ENCODE measurements around the gene KCNJ5. TPM values are rescaled to one million over a fixed set of nuclear protein-coding genes. Genes with fewer than 3 reads are reported as not detected.

Gene KCNJ5
- total RNA-seq, 4 donors from 2014 or later, result 0.69 to 1.1 TPM; not detected in 2

DNA sequence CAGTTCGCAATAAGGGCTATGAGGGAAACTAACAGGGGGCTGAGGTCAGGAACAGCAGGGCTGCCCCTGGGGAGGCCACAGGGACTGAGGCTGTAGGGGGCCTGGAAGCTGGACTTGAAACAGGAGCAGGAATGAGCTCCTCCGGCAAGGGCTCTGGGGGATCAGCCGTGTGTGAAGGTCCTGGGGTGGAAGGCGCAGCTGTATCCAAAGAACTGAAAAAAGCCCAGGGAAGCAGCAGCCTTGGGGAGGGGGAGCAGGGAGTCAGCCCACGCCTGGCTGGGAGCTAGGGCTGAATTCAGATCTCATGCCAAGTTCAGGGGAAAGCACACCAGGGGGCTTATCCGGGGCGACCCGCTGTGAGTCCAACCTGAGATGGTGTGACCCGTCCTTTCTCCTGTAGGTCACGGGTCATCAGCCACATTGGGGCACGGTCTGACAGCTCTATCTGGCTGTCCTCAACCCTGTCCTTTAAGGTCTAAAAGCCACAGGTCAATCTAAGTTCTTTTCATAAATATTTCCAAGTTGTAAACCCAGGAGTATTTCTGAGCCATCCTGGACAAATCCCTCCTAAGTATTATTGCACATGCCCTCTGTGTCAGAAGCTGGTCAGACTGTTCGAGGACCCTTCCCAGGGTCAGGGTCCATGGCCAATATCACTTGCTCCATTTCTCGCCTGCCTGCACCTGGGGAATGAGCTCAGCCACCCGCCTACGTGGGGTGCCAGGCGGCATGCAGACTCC lies 33.5 kb downstream of the KCNJ5 start:
- Histone ChIP-seq H3K4me3 (no peak overlapping the region), H3K4me1 (no peaks in the 10 kb centered on the region), H3K27ac (no peak overlapping the region), H3K36me3 (no peaks in the 10 kb centered on the region), H3K9me3 (no peaks in the 10 kb centered on the region), H3K27me3 (no peaks in the 10 kb centered on the region)
- TF ChIP-seq, protein P1, sequence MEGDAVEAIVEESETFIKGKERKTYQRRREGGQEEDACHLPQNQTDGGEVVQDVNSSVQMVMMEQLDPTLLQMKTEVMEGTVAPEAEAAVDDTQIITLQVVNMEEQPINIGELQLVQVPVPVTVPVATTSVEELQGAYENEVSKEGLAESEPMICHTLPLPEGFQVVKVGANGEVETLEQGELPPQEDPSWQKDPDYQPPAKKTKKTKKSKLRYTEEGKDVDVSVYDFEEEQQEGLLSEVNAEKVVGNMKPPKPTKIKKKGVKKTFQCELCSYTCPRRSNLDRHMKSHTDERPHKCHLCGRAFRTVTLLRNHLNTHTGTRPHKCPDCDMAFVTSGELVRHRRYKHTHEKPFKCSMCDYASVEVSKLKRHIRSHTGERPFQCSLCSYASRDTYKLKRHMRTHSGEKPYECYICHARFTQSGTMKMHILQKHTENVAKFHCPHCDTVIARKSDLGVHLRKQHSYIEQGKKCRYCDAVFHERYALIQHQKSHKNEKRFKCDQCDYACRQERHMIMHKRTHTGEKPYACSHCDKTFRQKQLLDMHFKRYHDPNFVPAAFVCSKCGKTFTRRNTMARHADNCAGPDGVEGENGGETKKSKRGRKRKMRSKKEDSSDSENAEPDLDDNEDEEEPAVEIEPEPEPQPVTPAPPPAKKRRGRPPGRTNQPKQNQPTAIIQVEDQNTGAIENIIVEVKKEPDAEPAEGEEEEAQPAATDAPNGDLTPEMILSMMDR (IDR thresholded peaks at IDR 0.05), result no peak
- no peak for TF ChIP-seq POLR2A (IDR thresholded peaks at IDR 0.05)
- intact Hi-C loops (cut with DNase I; ENCODE audit: low total_unique reads), result no loop called here
- DNase-seq, result no peak

DNA sequence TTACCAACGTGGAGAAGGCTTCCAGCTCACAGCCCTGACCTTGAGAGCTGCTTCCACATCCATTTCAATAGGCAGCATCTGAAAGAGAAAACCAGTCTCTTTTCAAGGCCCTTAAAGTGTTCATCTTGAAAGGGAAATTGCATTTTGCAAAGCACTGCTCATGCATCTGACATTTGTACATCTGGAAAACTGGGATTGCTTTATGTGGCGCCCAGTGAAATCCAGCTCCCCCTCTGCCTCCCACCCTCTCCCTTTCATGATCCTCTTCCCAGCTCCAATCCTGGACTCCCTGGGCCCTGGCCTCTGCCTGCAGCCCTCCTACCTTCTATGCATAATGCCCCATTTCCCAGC lies 34.1 kb downstream of the KCNJ5 start:
- no peaks in the 10 kb centered on the region for H3K27me3 ChIP-seq
- H3K4me1 ChIP-seq, result no peaks in the 10 kb centered on the region
- no peak overlapping the region for H3K27ac ChIP-seq
- no peak for TF ChIP-seq POLR2A (IDR thresholded peaks at IDR 0.05)
- no peaks in the 10 kb centered on the region for H3K36me3 ChIP-seq
- DNase-seq, result no peak
- intact Hi-C loops (cut with DNase I; ENCODE audit: low total_unique reads), result no loop called here
- no peak overlapping the region for H3K4me3 ChIP-seq
- H3K9me3 ChIP-seq, result no peaks in the 10 kb centered on the region

DNA sequence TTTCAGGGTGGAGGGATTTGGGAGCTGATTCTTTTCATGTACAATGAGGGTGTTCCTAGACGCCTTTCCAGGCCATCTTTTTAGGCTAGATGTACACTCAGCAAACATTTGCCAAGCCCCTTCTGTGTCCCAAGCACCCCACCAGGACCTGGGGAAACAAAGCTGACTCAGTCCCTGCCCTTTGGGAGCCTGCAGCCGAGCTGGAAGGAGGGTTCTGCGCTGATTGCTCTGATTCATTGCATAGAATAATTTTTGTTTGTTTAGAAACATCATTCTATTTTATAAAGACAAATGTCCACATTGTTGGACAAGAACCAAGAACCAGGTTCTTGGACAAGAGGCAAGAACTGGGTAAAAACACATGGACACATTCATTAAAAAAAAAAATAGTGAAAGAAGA lies 34.8 kb downstream of the KCNJ5 start:
- H3K27ac ChIP-seq, result no peak overlapping the region
- DNase-seq, result no peak
- intact Hi-C loops (cut with DNase I; ENCODE audit: low total_unique reads), result no loop called here
- no peaks in the 10 kb centered on the region for H3K27me3 ChIP-seq
- no peak for TF ChIP-seq POLR2A (IDR thresholded peaks at IDR 0.05)
- TF ChIP-seq, protein P1 (IDR thresholded peaks at IDR 0.05), result no peak
- H3K9me3 ChIP-seq, result no peaks in the 10 kb centered on the region
- H3K4me3 ChIP-seq, result no peak overlapping the region
- H3K4me1 ChIP-seq, result no peaks in the 10 kb centered on the region
- no peaks in the 10 kb centered on the region for H3K36me3 ChIP-seq

DNA sequence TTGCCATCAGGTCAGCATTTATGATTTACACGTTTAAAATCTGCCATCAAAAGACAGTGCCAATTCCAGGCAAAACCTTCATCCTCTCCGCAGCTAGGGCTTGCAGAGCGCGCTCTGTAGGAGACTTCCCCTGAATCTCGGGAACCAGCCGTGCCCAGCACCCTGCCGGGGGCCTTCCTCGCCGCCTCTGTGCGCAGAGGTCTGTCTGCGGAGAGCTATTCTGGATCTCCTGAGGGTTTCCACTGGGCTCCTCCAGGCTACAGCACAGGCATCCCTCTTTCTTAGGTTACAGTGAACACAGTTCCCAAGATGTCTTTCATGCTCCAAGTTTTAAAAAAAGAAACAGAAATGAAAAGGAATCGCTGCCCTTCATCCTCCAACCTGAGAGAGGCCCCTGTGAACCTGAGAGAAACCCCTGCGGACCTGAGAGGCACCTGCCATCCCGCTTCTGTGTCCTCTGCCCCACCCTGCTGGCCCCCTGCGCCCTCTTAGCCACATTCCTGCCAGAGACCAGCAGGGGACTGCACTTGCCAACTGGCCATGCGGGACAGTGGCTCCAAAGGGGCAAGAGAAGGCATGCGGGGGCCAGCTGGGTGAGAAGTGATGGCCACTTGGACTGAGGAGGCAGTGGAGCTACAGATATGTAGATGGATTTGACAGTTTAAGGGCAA lies 35.4 kb downstream of the KCNJ5 start:
- no peak for DNase-seq
- Histone ChIP-seq H3K27me3 (no peaks in the 10 kb centered on the region), H3K36me3 (no peaks in the 10 kb centered on the region), H3K4me1 (no peaks in the 10 kb centered on the region), H3K4me3 (no peak overlapping the region), H3K27ac (no peak overlapping the region), H3K9me3 (no peaks in the 10 kb centered on the region)
- TF ChIP-seq, protein P1 (IDR thresholded peaks at IDR 0.05), result no peak
- TF ChIP-seq POLR2A (IDR thresholded peaks at IDR 0.05), result no peak
- intact Hi-C loops (cut with DNase I; ENCODE audit: low total_unique reads), result no loop called here

DNA sequence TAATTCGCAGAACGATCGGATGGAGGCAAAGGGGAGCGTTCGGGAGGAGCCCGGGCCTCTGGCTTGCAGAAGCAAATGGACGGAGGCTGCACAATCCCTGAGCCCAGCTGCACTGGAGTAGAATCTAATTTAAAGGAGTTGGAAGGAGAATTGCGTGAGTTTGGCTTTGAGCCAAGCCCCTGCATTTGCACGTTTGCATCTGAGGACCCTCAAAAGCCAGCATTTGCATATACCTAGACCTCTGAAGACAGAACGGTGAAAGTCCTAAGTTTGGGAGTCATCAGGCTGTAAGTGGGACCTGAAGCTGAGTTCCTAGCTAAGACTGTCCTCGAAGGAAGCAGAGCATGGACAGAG lies 35.9 kb downstream of the KCNJ5 start:
- intact Hi-C loops (cut with DNase I; ENCODE audit: low total_unique reads), result no loop called here
- Histone ChIP-seq H3K4me1 (no peaks in the 10 kb centered on the region), H3K4me3 (no peak overlapping the region), H3K27ac (no peak overlapping the region), H3K27me3 (no peaks in the 10 kb centered on the region), H3K36me3 (no peaks in the 10 kb centered on the region), H3K9me3 (no peaks in the 10 kb centered on the region)
- DNase-seq, result no peak
- TF ChIP-seq, protein P1 (IDR thresholded peaks at IDR 0.05), result no peak
- TF ChIP-seq POLR2A (IDR thresholded peaks at IDR 0.05), result no peak

All from uterus (tissue), 4 donors.